Uterus (tissue), 2 donors: ENCODE data around the gene BEND7.

Experiments used
- CTCF ChIP-seq, 4 experiments: fragments of 200-600 bp in 2 of 4; fragments of 450-650 bp in 2 of 4; sonication (generic) in 2 of 4; IDR thresholded peaks; one replicate each; pipeline ENCODE4 v1.5.1; 2016 to 2019; ENCODE audit warnings: antibody characterized with exemption in 4 of 4, mild to moderate bottlenecking in 2 of 4, moderate library complexity in 1 of 4
- POLR2A ChIP-seq, 2 donors: fragments of 450-650 bp; IDR thresholded peaks; one replicate each; pipeline ENCODE4 v1.6.1; 2016; ENCODE audit warnings: antibody characterized with exemption in 2 of 2, mild to moderate bottlenecking in 1 of 2, moderate library complexity in 1 of 2

GRCh38 chr10:13564576-13564975 lies 35.8 kb upstream of the BEND7 start:
- TF ChIP-seq CTCF (IDR thresholded peaks at IDR 0.05) (no peak), POLR2A (IDR thresholded peaks at IDR 0.05) (no peak)
